CD14-positive monocyte (primary cell): ENCODE results near the gene CMTM4. TPM values are rescaled to one million over a fixed set of nuclear protein-coding genes. Genes with fewer than 3 reads are reported as not detected.

Experiments used
- DNase-seq, 3 donors: peaks; one replicate each; pipeline ENCODE4 v3.0.0-alpha.2; 2011 to 2022
- H2AFZ ChIP-seq: 2 replicates; pipeline ENCODE4 v1.6.0; 2012; ENCODE audit warnings: mild to moderate bottlenecking, low read depth, low read length, inconsistent platforms; ENCODE audit not compliant: insufficient read depth, poor library complexity, severe bottlenecking
- H3K27ac ChIP-seq, 2 donors: 1 replicate in 1 of 2; 2 replicates in 1 of 2; pipeline ENCODE4 v1.5.1; 2012 to 2013; ENCODE audit warnings: low read length in 2 of 2, control low read depth in 1 of 2, inconsistent platforms in 1 of 2, low read depth in 1 of 2, mild to moderate bottlenecking in 1 of 2
- H3K27me3 ChIP-seq, 2 donors: one replicate each; pipeline versions ENCODE4 v1.6.0 to v1.6.1; 2011 to 2013; ENCODE audit warnings: low read length in 2 of 2; ENCODE audit not compliant: control insufficient read depth in 2 of 2, insufficient read depth in 2 of 2
- H3K36me3 ChIP-seq, 2 donors: replicated peaks in 1 of 2; 1 replicate in 1 of 2; 2 replicates in 1 of 2; pipeline versions ENCODE4 v1.5.1 to v1.6.1; 2012 to 2013; ENCODE audit warnings: low read length in 2 of 2, control low read depth in 1 of 2, inconsistent platforms in 1 of 2, mild to moderate bottlenecking in 1 of 2; ENCODE audit not compliant: insufficient read depth in 2 of 2, control insufficient read depth in 1 of 2
- H3K4me1 ChIP-seq, 2 donors: 1 replicate in 1 of 2; 2 replicates in 1 of 2; pipeline versions ENCODE4 v1.5.1 to v1.6.1; 2012 to 2013; ENCODE audit warnings: low read length in 2 of 2, control low read depth in 1 of 2, inconsistent platforms in 1 of 2, mild to moderate bottlenecking in 1 of 2, moderate library complexity in 1 of 2; ENCODE audit not compliant: insufficient read depth in 2 of 2, control insufficient read depth in 1 of 2
- H3K4me2 ChIP-seq: replicated peaks from 2 replicates; pipeline ENCODE3; 2012; ENCODE audit warnings: low read length, moderate library complexity, mild to moderate bottlenecking; ENCODE audit not compliant: poor library complexity, severe bottlenecking; ENCODE audit errors: extremely low read depth
- H3K4me3 ChIP-seq, 3 experiments: fragments of 200-600 bp in 1 of 3; sonication (generic) in 1 of 3; replicated peaks in 1 of 3; 1 replicate in 2 of 3; 2 replicates in 1 of 3; pipeline ENCODE4 v1.5.1; 2011 to 2013; ENCODE audit warnings: low read length in 3 of 3, mild to moderate bottlenecking in 3 of 3, control low read depth in 2 of 3, low read depth in 2 of 3, inconsistent platforms in 1 of 3, moderate library complexity in 1 of 3
- H3K79me2 ChIP-seq: 2 replicates; pipeline ENCODE4 v1.6.0; 2012; ENCODE audit warnings: mild to moderate bottlenecking, control low read depth, inconsistent platforms, low read length, moderate library complexity; ENCODE audit not compliant: insufficient read depth
- H3K9ac ChIP-seq: 2 replicates; pipeline ENCODE4 v1.6.0; 2017; ENCODE audit warnings: low read length, mild to moderate bottlenecking; ENCODE audit not compliant: insufficient read depth, poor library complexity, severe bottlenecking
- H3K9me3 ChIP-seq, 2 donors: replicated peaks in 1 of 2; 1 replicate in 1 of 2; 2 replicates in 1 of 2; pipeline versions ENCODE4 v1.5.1 to v1.6.1; 2012 to 2013; ENCODE audit warnings: low read length in 2 of 2, control low read depth in 1 of 2; ENCODE audit not compliant: control insufficient read depth in 1 of 2, insufficient read depth in 1 of 2
- H4K20me1 ChIP-seq: 2 replicates; pipeline ENCODE4 v1.6.0; 2012; ENCODE audit warnings: mild to moderate bottlenecking, low read length, control low read depth, moderate library complexity; ENCODE audit not compliant: insufficient read depth
- H3K27ac Mint-ChIP-seq, 7 donors: one replicate each; pipeline ENCODE4 v1.8.0; 2020; ENCODE audit warnings: mild to moderate bottlenecking in 7 of 7, mixed read lengths in 7 of 7, moderate library complexity in 6 of 7, inconsistent platforms in 2 of 7
- H3K27me3 Mint-ChIP-seq, 3 donors: one replicate each; pipeline ENCODE4 v1.8.0; 2021 to 2022; ENCODE audit warnings: low read depth in 3 of 3, mild to moderate bottlenecking in 3 of 3, mixed read lengths in 3 of 3, moderate library complexity in 3 of 3, inconsistent platforms in 1 of 3
- H3K36me3 Mint-ChIP-seq, 2 donors: one replicate each; pipeline ENCODE4 v1.8.0; 2020; ENCODE audit warnings: mixed read lengths in 2 of 2, inconsistent platforms in 1 of 2, mild to moderate bottlenecking in 1 of 2
- H3K4me1 Mint-ChIP-seq: one replicate; pipeline ENCODE4 v1.8.0; 2020; ENCODE audit warnings: mild to moderate bottlenecking, mixed read lengths
- H3K4me3 Mint-ChIP-seq, 2 donors: one replicate each; pipeline ENCODE4 v1.8.0; 2020; ENCODE audit warnings: mild to moderate bottlenecking in 2 of 2, mixed read lengths in 2 of 2, moderate library complexity in 1 of 2
- H3K9me3 Mint-ChIP-seq, 7 donors: one replicate each; pipeline ENCODE4 v1.8.0; 2020 to 2022; ENCODE audit warnings: mixed read lengths in 7 of 7, mild to moderate bottlenecking in 6 of 7, moderate library complexity in 6 of 7, inconsistent platforms in 2 of 7
- WGBS: methylation state at CpG from one replicate; pipeline ENCODE4 v1.1.5; 2013; ENCODE audit warnings: missing lambda C conversion rate; ENCODE audit not compliant: insufficient coverage; 5-methylcytosine and 5-hydroxymethylcytosine counted together
- intact Hi-C, 2 donors: fragments of 100-400 bp; cut with micrococcal nuclease; formaldehyde crosslinking; loops; one replicate each; pipeline versions ENCODE4 v1.15.0 to v1.15.1; 2023
- polyA plus RNA-seq, 3 donors: library from polyadenylated mRNA; depleted of rRNA in 1 of 3; unstranded in 2 of 3; stranded (reverse) in 1 of 3; fragments of 300-500 nt in 2 of 3; fragments of >200 nt in 1 of 3; fragmentation: Illumina TruSeq in 2 of 3; gene quantifications; 1 replicate in 2 of 3; 2 replicates in 1 of 3; pipeline ENCODE4 v1.2.3, GENCODE V29; 2012 to 2021
- TF ChIP-seq, protein P1 (sequence below): fragments of 200-600 bp; IDR thresholded peaks from one replicate; pipeline ENCODE4 v1.8.0; 2022; ENCODE audit warnings: antibody characterized with exemption, mild to moderate bottlenecking

CMTM4 gene
- polyA plus RNA-seq, 3 donors, result 0.41 to 21.2 (median 0.45) TPM

GRCh38 chr16:66608241-66609138 is 88.1 kb downstream of the CMTM4 start:
- peak overlapping the region in 1 of 3 experiments; percentile 11 for H3K4me3 ChIP-seq
- H4K20me1 ChIP-seq, result peaks cover 75% of the 10 kb centered on the region
- H3K9ac ChIP-seq, result peak overlapping the region; percentile 21
- H3K27ac ChIP-seq, result peak overlapping the region; percentile 39 to 40
- H3K9me3 Mint-ChIP-seq, result peaks cover 0 to 1% (median 0%) of the 10 kb centered on the region in 7 donors
- peaks cover 41% of the 10 kb centered on the region for H3K4me1 Mint-ChIP-seq
- peaks cover 6 to 9% (median 7%) of the 10 kb centered on the region in 3 donors for H3K27me3 Mint-ChIP-seq
- peak overlapping the region; percentile 15 for H3K4me2 ChIP-seq
- intact Hi-C loops, result loop anchor here (5.0 to 10.0 kb wide), 2 partner anchors 201 to 256 kb away; no protein-coding TSS in a partner anchor
- peak overlapping the region in 1 of 2 donors; percentile 16 for H3K4me3 Mint-ChIP-seq
- TF ChIP-seq, protein P1, sequence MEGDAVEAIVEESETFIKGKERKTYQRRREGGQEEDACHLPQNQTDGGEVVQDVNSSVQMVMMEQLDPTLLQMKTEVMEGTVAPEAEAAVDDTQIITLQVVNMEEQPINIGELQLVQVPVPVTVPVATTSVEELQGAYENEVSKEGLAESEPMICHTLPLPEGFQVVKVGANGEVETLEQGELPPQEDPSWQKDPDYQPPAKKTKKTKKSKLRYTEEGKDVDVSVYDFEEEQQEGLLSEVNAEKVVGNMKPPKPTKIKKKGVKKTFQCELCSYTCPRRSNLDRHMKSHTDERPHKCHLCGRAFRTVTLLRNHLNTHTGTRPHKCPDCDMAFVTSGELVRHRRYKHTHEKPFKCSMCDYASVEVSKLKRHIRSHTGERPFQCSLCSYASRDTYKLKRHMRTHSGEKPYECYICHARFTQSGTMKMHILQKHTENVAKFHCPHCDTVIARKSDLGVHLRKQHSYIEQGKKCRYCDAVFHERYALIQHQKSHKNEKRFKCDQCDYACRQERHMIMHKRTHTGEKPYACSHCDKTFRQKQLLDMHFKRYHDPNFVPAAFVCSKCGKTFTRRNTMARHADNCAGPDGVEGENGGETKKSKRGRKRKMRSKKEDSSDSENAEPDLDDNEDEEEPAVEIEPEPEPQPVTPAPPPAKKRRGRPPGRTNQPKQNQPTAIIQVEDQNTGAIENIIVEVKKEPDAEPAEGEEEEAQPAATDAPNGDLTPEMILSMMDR, result peak; percentile 72
- H3K36me3 ChIP-seq, result peaks cover 52 to 62% of the 10 kb centered on the region in 2 donors
- DNase-seq, result peak; percentile 47 to 68 (median 65)
- H3K9me3 ChIP-seq, result no peaks in the 10 kb centered on the region
- peaks cover 42 to 45% of the 10 kb centered on the region in 2 donors for H3K4me1 ChIP-seq
- no peaks in the 10 kb centered on the region for H3K27me3 ChIP-seq
- whole genome bisulfite sequencing, result 19% methylated on average over 13 of the region's 17 CpGs
- peaks cover 52 to 62% of the 10 kb centered on the region in 2 donors for H3K36me3 Mint-ChIP-seq
- H2AFZ ChIP-seq, result no peak overlapping the region
- peak overlapping the region; percentile 21 to 87 (median 71) for H3K27ac Mint-ChIP-seq
- H3K79me2 ChIP-seq, result peaks cover 52% of the 10 kb centered on the region

- intact Hi-C loops, result loop anchor here (2.0 to 10.0 kb wide), 3 partner anchors 199 to 259 kb away; no protein-coding TSS in a partner anchor
- peaks cover 42 to 47% of the 10 kb centered on the region in 2 donors for H3K4me1 ChIP-seq
- peaks cover 52% of the 10 kb centered on the region for H4K20me1 ChIP-seq
- Mint-ChIP-seq H3K4me1 (peaks cover 44% of the 10 kb centered on the region), H3K9me3 (peaks cover 0 to 9% (median 6%) of the 10 kb centered on the region in 7 donors), H3K27me3 (peaks cover 7 to 15% (median 9%) of the 10 kb centered on the region in 3 donors), H3K4me3 (peak overlapping the region; percentile 81 to 95), H3K27ac (peak overlapping the region; percentile 75 to 91 (median 88)), H3K36me3 (peaks cover 30 to 44% of the 10 kb centered on the region in 2 donors)
- peak overlapping the region; percentile 94 for H3K4me2 ChIP-seq
- DNase-seq, result peak; percentile 47 to 77 (median 71)
- WGBS, result 0% methylated on average over 3 of the region's 10 CpGs
- H3K79me2 ChIP-seq, result peaks cover 52% of the 10 kb centered on the region
- peak overlapping the region; percentile 82 for H2AFZ ChIP-seq
- H3K9me3 ChIP-seq, result peaks cover 0 to 8% of the 10 kb centered on the region in 2 donors
- H3K4me3 ChIP-seq, result peak overlapping the region; percentile 74 to 91 (median 91)
- H3K9ac ChIP-seq, result peak overlapping the region; percentile 88
- TF ChIP-seq, protein P1, result no peak
- peak overlapping the region; percentile 76 to 90 for H3K27ac ChIP-seq
- peaks cover 29 to 39% of the 10 kb centered on the region in 2 donors for H3K36me3 ChIP-seq
- H3K27me3 ChIP-seq, result no peaks in the 10 kb centered on the region
These were observed 90.4 kb downstream of the CMTM4 start for GRCh38 chr16:66605979-66606751.
